ENCODE measurements around the gene TLE4. TPM values are rescaled to one million over a fixed set of nuclear protein-coding genes. Genes with fewer than 3 reads are reported as not detected.

TLE4 gene
- polyA plus RNA-seq, 1 of the 3 experiments (the other 2 are of a cell fraction), result 40.4 TPM

DNA sequence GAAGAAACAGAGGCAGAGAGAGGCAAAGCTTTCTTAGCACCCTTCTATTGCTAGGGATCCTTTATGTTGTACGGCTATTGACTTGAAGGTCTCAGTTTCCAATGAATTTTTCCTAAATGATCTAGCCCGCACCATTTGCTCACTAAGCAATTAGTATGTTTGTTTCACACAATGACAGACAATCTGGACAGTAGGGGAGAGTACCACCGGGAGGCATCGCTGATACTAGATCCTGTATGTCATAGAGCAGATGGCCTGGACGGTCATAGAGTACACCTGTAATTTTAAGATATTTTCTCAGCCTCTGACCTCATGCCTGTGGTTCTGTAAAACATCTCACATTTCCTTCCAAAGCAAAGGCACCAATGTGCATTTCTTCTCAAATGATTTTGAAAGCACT lies 194.3 kb downstream of the TLE4 start:
- DNase-seq, result no peak
- ChIA-PET CTCF (no interaction called here), POLR2A (no interaction called here)

GRCh38 chr9:79768194-79768593 lies 196.4 kb downstream of the TLE4 start:
- ChIA-PET CTCF (interaction anchor here (1.8 kb wide), 1 partner anchor 10 kb away, joined by 5 read pairs; no protein-coding TSS in a partner anchor), POLR2A (no interaction called here)
- Histone ChIP-seq H4K20me1 (ENCODE audit: insufficient read depth) (no peaks in the 10 kb centered on the region), H3K27ac (ENCODE audit: low read depth in 2 of 2, low read length in 1 of 2) (no peak overlapping the region), H3K9me3 (no peaks in the 10 kb centered on the region), H2AFZ (ENCODE audit: low read depth) (no peak overlapping the region), H3K9ac (no peak overlapping the region), H3F3A (replicated peaks; ENCODE audit: insufficient read depth) (peaks cover 7% of the 10 kb centered on the region), H3K36me3 (replicated peaks in 1 of 2; ENCODE audit: control insufficient read depth in 1 of 2, insufficient read depth in 2 of 2, low read length in 1 of 2) (no peaks in the 10 kb centered on the region), H3K4me1 (ENCODE audit: control insufficient read depth in 1 of 2, insufficient read depth in 2 of 2, low read depth in 1 of 2, low read length in 1 of 2) (peaks cover 2 to 6% of the 10 kb centered on the region in 2 experiments; a peak in 1 of 4 replicates), H3K4me3 (ENCODE audit: low read depth in 2 of 2, low read length in 1 of 2) (no peak overlapping the region), H3K4me2 (no peak overlapping the region), H3K9me2 (no peaks in the 10 kb centered on the region), H3K79me2 (ENCODE audit: insufficient read depth) (no peaks in the 10 kb centered on the region), H3K27me3 (ENCODE audit: insufficient read depth) (no peaks in the 10 kb centered on the region)
- 42% methylated on average over 3 of the region's 3 CpGs for WGBS (ENCODE audit: low lambda C conversion rate)
- no peak for TF ChIP-seq ELF1 (IDR thresholded peaks at IDR 0.05)
- TF ChIP-seq, protein P1, sequence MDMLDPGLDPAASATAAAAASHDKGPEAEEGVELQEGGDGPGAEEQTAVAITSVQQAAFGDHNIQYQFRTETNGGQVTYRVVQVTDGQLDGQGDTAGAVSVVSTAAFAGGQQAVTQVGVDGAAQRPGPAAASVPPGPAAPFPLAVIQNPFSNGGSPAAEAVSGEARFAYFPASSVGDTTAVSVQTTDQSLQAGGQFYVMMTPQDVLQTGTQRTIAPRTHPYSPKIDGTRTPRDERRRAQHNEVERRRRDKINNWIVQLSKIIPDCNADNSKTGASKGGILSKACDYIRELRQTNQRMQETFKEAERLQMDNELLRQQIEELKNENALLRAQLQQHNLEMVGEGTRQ (IDR thresholded peaks at IDR 0.05; ENCODE audit: borderline replicate concordance, low read depth, low read length), result no peak
- TF ChIP-seq, protein P2, sequence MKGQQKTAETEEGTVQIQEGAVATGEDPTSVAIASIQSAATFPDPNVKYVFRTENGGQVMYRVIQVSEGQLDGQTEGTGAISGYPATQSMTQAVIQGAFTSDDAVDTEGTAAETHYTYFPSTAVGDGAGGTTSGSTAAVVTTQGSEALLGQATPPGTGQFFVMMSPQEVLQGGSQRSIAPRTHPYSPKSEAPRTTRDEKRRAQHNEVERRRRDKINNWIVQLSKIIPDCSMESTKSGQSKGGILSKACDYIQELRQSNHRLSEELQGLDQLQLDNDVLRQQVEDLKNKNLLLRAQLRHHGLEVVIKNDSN (IDR thresholded peaks at IDR 0.05; ENCODE audit: borderline replicate concordance, low read depth), result no peak
- TF ChIP-seq SIN3A (IDR thresholded peaks at IDR 0.05; ENCODE audit: borderline replicate concordance, low read depth, low read length), result no peak
- DNase-seq, result peak; percentile 14

More for the DNA sequence above, 194.3 kb downstream of the TLE4 start:
- peaks cover 7% of the 10 kb centered on the region for H3F3A ChIP-seq (replicated peaks; ENCODE audit: insufficient read depth)
- no peaks in the 10 kb centered on the region for H3K27me3 ChIP-seq (ENCODE audit: insufficient read depth)
- no peak overlapping the region for H3K4me3 ChIP-seq (ENCODE audit: low read depth in 2 of 2, low read length in 1 of 2)
- H4K20me1 ChIP-seq (ENCODE audit: insufficient read depth), result no peaks in the 10 kb centered on the region
- no peaks in the 10 kb centered on the region for H3K9me2 ChIP-seq
- no peak for TF ChIP-seq SMC3 (IDR thresholded peaks at IDR 0.05; ENCODE audit: low read depth, low read length)
- TF ChIP-seq, protein P2 (IDR thresholded peaks at IDR 0.05; ENCODE audit: borderline replicate concordance, low read depth), result no peak
- no peak for TF ChIP-seq CHD2 (IDR thresholded peaks at IDR 0.05; ENCODE audit: low read length, partially characterized antibody)
- TF ChIP-seq, protein P3, sequence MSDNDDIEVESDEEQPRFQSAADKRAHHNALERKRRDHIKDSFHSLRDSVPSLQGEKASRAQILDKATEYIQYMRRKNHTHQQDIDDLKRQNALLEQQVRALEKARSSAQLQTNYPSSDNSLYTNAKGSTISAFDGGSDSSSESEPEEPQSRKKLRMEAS (IDR thresholded peaks at IDR 0.05; ENCODE audit: low read depth), result no peak
- no peak for TF ChIP-seq RAD21 (IDR thresholded peaks at IDR 0.05; ENCODE audit: low read length)
- TF ChIP-seq MEF2A (IDR thresholded peaks at IDR 0.05; ENCODE audit: borderline replicate concordance, low read depth), result no peak
- TF ChIP-seq YY1 (IDR thresholded peaks at IDR 0.05; ENCODE audit: low read depth), result no peak
- TF ChIP-seq TEAD4 (IDR thresholded peaks at IDR 0.05; ENCODE audit: borderline replicate concordance, insufficient read depth), result no peak
- TF ChIP-seq NFIC (IDR thresholded peaks at IDR 0.05; ENCODE audit: borderline replicate concordance), result no peak
- no peak for TF ChIP-seq TAF1 (IDR thresholded peaks at IDR 0.05; ENCODE audit: borderline replicate concordance, low read depth, low read length)
- no peak for TF ChIP-seq ELF1 (IDR thresholded peaks at IDR 0.05)
- TF ChIP-seq EZH2phosphoT487 (IDR thresholded peaks at IDR 0.05; ENCODE audit: borderline replicate concordance, low read depth), result no peak
- no peak for TF ChIP-seq PBX3 (IDR thresholded peaks at IDR 0.05)
- no peak for TF ChIP-seq TCF12 (IDR thresholded peaks at IDR 0.05)
- TF ChIP-seq, protein P4, sequence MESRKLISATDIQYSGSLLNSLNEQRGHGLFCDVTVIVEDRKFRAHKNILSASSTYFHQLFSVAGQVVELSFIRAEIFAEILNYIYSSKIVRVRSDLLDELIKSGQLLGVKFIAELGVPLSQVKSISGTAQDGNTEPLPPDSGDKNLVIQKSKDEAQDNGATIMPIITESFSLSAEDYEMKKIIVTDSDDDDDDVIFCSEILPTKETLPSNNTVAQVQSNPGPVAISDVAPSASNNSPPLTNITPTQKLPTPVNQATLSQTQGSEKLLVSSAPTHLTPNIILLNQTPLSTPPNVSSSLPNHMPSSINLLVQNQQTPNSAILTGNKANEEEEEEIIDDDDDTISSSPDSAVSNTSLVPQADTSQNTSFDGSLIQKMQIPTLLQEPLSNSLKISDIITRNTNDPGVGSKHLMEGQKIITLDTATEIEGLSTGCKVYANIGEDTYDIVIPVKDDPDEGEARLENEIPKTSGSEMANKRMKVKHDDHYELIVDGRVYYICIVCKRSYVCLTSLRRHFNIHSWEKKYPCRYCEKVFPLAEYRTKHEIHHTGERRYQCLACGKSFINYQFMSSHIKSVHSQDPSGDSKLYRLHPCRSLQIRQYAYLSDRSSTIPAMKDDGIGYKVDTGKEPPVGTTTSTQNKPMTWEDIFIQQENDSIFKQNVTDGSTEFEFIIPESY (IDR thresholded peaks at IDR 0.05; ENCODE audit: borderline replicate concordance, low read depth), result no peak
- no peak for TF ChIP-seq FOSL2 (IDR thresholded peaks at IDR 0.05; ENCODE audit: borderline replicate concordance, low read depth)
- 90% methylated on average over 5 of the region's 5 CpGs for WGBS (ENCODE audit: low lambda C conversion rate)
- no peak overlapping the region for H3K27ac ChIP-seq (ENCODE audit: low read depth in 2 of 2, low read length in 1 of 2)
- no peaks in the 10 kb centered on the region for H3K36me3 ChIP-seq (replicated peaks in 1 of 2; ENCODE audit: control insufficient read depth in 1 of 2, insufficient read depth in 2 of 2, low read length in 1 of 2)
- no peak overlapping the region for H3K9ac ChIP-seq
- H3K9me3 ChIP-seq, result no peaks in the 10 kb centered on the region
- no peak overlapping the region for H3K4me2 ChIP-seq
- H3K79me2 ChIP-seq (ENCODE audit: insufficient read depth), result no peaks in the 10 kb centered on the region
- peaks cover 2 to 6% of the 10 kb centered on the region in 2 experiments; a peak in 1 of 4 replicates for H3K4me1 ChIP-seq (ENCODE audit: control insufficient read depth in 1 of 2, insufficient read depth in 2 of 2, low read depth in 1 of 2, low read length in 1 of 2)
- no peak overlapping the region for H2AFZ ChIP-seq (ENCODE audit: low read depth)

Data from SK-N-SH (cell line).